ENCODE results near the gene POFUT2. TPM values are rescaled to one million over a fixed set of nuclear protein-coding genes. Genes with fewer than 3 reads are reported as not detected.
A peak's percentile ranks its signal among the peaks of the same experiment; 100 is the strongest.

The POFUT2 gene
- total and polyA plus RNA-seq, 9 donors = 25.7 to 52.9 (median 40.1) TPM

GRCh38 chr21:45320261-45321025 lies 32.7 kb upstream of the POFUT2 start:
- WGBS, 3 donors = 78 to 85% (median 80%) methylated on average over 21 to 22 of the region's 22 CpGs
- H3K9me3 ChIP-seq = no peaks in the 10 kb centered on the region
- no peaks in the 10 kb centered on the region for H3K36me3 ChIP-seq
- peak; percentile 16 to 50 (median 34) for DNase-seq
- H3K4me1 ChIP-seq (ENCODE audit: insufficient read depth) = peaks cover 20% of the 10 kb centered on the region
- intact Hi-C loops (cut with DNase I) = no loop called here
- H3K27ac ChIP-seq = peak overlapping the region; percentile 32 to 51
- TF ChIP-seq EP300 (IDR thresholded peaks at IDR 0.05) (no peak), POLR2A (IDR thresholded peaks at IDR 0.05) (no peak), CTCF (IDR thresholded peaks at IDR 0.05) (no peak)
- no peak overlapping the region for H3K4me3 ChIP-seq
- no peaks in the 10 kb centered on the region for H3K27me3 ChIP-seq

GRCh38 chr21:45319461-45320211 lies 31.9 kb upstream of the POFUT2 start:
- no peaks in the 10 kb centered on the region for H3K27me3 ChIP-seq
- TF ChIP-seq EP300 (IDR thresholded peaks at IDR 0.05) = no peak
- no peak for TF ChIP-seq POLR2A (IDR thresholded peaks at IDR 0.05)
- no peak for TF ChIP-seq CTCF (IDR thresholded peaks at IDR 0.05)
- intact Hi-C loops (cut with DNase I) = no loop called here
- H3K36me3 ChIP-seq = no peaks in the 10 kb centered on the region
- peak overlapping the region; percentile 33 to 51 for H3K27ac ChIP-seq
- WGBS, 3 donors = 73 to 82% (median 78%) methylated on average over 21 to 23 of the region's 23 CpGs
- DNase-seq = peak; percentile 11 to 43 (median 37)
- H3K9me3 ChIP-seq = no peaks in the 10 kb centered on the region
- peaks cover 20% of the 10 kb centered on the region for H3K4me1 ChIP-seq (ENCODE audit: insufficient read depth)
- no peak overlapping the region for H3K4me3 ChIP-seq

- intact Hi-C loops (cut with DNase I) = no loop called here
- H3K27me3 ChIP-seq = no peaks in the 10 kb centered on the region
- peak overlapping the region in 1 of 2 donors; percentile 33 for H3K27ac ChIP-seq
- H3K4me3 ChIP-seq = no peak overlapping the region
- H3K9me3 ChIP-seq = no peaks in the 10 kb centered on the region
- 69 to 77% (median 70%) methylated on average over 24 of the region's 24 CpGs for WGBS, 3 donors
- peak; percentile 48 to 72 (median 57) for DNase-seq
- peaks cover 18% of the 10 kb centered on the region for H3K4me1 ChIP-seq (ENCODE audit: insufficient read depth)
- no peaks in the 10 kb centered on the region for H3K36me3 ChIP-seq
- no peak for TF ChIP-seq POLR2A (IDR thresholded peaks at IDR 0.05)
- TF ChIP-seq EP300 (IDR thresholded peaks at IDR 0.05) = no peak
- no peak for TF ChIP-seq CTCF (IDR thresholded peaks at IDR 0.05)
Measured at GRCh38 chr21:45318556-45319404, 31.1 kb upstream of the POFUT2 start.

DNA sequence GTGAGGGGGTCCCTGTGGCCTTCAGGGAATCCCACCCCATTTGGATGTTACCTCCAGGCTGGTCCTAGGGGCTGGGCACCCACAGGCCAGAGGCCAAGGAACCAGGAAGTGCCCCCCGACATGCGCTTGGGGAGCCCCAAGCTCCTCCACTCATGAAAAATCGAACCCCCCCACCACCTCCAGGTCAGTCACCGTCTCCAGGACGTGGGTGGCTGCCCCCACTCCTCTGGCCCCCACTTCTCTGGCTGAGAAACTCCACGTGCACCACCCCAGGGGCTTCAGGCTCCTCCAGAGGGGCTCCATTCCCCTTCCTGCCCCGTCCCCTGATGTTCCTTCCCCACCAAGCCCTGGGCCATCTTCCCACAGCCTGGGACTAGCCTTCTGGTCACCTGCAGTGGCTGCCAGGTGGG lies 30.5 kb upstream of the POFUT2 start:
- 86 to 96% (median 92%) methylated on average over 7 of the region's 7 CpGs for WGBS, 3 donors
- Histone ChIP-seq H3K27me3 (no peaks in the 10 kb centered on the region), H3K4me1 (ENCODE audit: insufficient read depth) (peaks cover 12% of the 10 kb centered on the region), H3K4me3 (no peak overlapping the region), H3K36me3 (no peaks in the 10 kb centered on the region), H3K27ac (no peak overlapping the region), H3K9me3 (no peaks in the 10 kb centered on the region)
- TF ChIP-seq POLR2A (IDR thresholded peaks at IDR 0.05) = no peak
- TF ChIP-seq EP300 (IDR thresholded peaks at IDR 0.05) = no peak
- no peak for TF ChIP-seq CTCF (IDR thresholded peaks at IDR 0.05)
- DNase-seq = peak; percentile 11 to 42 (median 24)
- intact Hi-C loops (cut with DNase I) = no loop called here

Measured in ovary (tissue), 9 donors.